HCT116 (cell line): ENCODE data around the gene CPEB3.

Source experiments
- POLR2A ChIP-seq: IDR thresholded peaks from 2 replicates; pipeline ENCODE4 v1.7.0; 2011; ENCODE audit warnings: borderline replicate concordance; ENCODE audit not compliant: insufficient read depth, insufficient read length; ENCODE audit errors: extremely low read depth
- SIN3A ChIP-seq: IDR thresholded peaks from 2 replicates; pipeline ENCODE4 v1.6.1; 2012; ENCODE audit warnings: low read depth
- TCF7L2 ChIP-seq: IDR thresholded peaks from 2 replicates; pipeline ENCODE4 v1.7.0; 2011; ENCODE audit warnings: borderline replicate concordance, inconsistent platforms; ENCODE audit not compliant: insufficient read depth, insufficient read length; ENCODE audit errors: extremely low read depth
- TF ChIP-seq, protein P1 (sequence below), 3 experiments: fragments of 200-600 bp in 1 of 3; sonication (generic) in 1 of 3; IDR thresholded peaks in 2 of 3; conservative IDR thresholded peaks in 1 of 3; 2 replicates each; pipeline ENCODE4 v1.5.1; 2012 to 2017; ENCODE audit warnings: low read depth in 2 of 3, low read length in 2 of 3, antibody characterized with exemption in 1 of 3, borderline replicate concordance in 1 of 3, control low read depth in 1 of 3, mild to moderate bottlenecking in 1 of 3, mixed read lengths in 1 of 3, mixed run types in 1 of 3, moderate library complexity in 1 of 3; ENCODE audit not compliant: insufficient read depth in 1 of 3
- TF ChIP-seq, protein P2 (sequence below): IDR thresholded peaks from 2 replicates; pipeline ENCODE4 v1.6.1; 2012; ENCODE audit warnings: low read depth

DNA sequence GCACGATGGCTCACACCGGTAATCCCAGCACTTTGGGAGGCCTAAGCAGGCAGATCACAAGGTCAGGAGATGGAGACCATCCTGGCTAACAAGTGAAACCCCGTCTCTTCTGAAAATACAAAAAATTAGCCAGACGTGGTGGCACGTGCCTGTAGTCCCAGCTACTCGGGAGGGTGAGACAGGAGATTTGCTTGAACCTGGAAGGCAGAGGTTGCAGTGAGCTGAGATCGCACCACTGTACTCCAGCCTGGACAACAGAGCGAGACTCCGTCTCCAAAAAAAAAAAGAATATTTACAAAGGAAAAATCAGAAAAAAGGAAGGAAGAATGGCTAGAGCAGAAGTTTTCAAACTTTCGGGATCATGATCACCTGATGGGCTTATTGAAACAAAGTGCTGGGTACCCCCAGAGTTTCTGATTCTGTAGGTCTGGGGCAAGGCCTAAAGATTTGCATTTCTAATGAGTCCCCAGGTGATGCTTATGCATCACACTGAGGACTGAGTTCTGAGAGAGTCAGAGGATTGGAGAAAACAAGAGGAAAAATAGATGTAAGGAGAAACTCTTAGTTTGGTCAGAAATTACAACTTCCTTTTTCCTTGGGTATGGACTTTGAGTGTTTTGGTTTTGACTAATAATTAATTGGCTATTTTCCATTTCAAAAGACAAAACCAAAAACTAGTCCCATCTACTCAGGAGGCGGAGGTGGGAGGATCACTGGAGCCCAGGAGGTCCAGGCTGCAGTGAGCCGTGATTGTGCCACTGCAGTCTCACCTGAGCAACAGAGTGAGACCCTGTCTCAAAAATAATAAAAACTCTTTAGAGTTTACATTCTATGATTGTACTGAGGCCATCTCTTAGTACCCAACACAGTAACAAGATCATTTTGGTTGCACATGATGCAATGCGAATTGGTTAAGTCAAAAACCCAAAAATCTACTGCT is 14.5 kb upstream of the CPEB3 start:
- TF ChIP-seq, protein P1, sequence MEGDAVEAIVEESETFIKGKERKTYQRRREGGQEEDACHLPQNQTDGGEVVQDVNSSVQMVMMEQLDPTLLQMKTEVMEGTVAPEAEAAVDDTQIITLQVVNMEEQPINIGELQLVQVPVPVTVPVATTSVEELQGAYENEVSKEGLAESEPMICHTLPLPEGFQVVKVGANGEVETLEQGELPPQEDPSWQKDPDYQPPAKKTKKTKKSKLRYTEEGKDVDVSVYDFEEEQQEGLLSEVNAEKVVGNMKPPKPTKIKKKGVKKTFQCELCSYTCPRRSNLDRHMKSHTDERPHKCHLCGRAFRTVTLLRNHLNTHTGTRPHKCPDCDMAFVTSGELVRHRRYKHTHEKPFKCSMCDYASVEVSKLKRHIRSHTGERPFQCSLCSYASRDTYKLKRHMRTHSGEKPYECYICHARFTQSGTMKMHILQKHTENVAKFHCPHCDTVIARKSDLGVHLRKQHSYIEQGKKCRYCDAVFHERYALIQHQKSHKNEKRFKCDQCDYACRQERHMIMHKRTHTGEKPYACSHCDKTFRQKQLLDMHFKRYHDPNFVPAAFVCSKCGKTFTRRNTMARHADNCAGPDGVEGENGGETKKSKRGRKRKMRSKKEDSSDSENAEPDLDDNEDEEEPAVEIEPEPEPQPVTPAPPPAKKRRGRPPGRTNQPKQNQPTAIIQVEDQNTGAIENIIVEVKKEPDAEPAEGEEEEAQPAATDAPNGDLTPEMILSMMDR (IDR thresholded peaks at IDR 0.05 in 2 of 3, conservative IDR thresholded peaks at IDR 0.05 in 1 of 3; ENCODE audit: borderline replicate concordance in 1 of 3, insufficient read depth in 1 of 3, low read depth in 2 of 3, low read length in 2 of 3) = no peak
- TF ChIP-seq POLR2A (no peak), TCF7L2 (no peak), SIN3A (no peak)
- TF ChIP-seq, protein P2, sequence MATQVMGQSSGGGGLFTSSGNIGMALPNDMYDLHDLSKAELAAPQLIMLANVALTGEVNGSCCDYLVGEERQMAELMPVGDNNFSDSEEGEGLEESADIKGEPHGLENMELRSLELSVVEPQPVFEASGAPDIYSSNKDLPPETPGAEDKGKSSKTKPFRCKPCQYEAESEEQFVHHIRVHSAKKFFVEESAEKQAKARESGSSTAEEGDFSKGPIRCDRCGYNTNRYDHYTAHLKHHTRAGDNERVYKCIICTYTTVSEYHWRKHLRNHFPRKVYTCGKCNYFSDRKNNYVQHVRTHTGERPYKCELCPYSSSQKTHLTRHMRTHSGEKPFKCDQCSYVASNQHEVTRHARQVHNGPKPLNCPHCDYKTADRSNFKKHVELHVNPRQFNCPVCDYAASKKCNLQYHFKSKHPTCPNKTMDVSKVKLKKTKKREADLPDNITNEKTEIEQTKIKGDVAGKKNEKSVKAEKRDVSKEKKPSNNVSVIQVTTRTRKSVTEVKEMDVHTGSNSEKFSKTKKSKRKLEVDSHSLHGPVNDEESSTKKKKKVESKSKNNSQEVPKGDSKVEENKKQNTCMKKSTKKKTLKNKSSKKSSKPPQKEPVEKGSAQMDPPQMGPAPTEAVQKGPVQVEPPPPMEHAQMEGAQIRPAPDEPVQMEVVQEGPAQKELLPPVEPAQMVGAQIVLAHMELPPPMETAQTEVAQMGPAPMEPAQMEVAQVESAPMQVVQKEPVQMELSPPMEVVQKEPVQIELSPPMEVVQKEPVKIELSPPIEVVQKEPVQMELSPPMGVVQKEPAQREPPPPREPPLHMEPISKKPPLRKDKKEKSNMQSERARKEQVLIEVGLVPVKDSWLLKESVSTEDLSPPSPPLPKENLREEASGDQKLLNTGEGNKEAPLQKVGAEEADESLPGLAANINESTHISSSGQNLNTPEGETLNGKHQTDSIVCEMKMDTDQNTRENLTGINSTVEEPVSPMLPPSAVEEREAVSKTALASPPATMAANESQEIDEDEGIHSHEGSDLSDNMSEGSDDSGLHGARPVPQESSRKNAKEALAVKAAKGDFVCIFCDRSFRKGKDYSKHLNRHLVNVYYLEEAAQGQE = no peak
